Common myeloid progenitor, CD34-positive (primary cell): ENCODE results near the gene SPECC1.
"Not testable (repeated sequence)": the region's sequence is repeated elsewhere in the genome, so short reads cannot be mapped to it uniquely, and the experiment has no call there.

Source experiments
- CTCF ChIA-PET: fragments of 350-600 bp; sonication (Branson Sonifier 250); formaldehyde crosslinking; loops from one replicate; lab custom pipeline; 2021; ENCODE audit warnings: antibody characterized with exemption; lab: Charles Lee
- POLR2A ChIA-PET: fragments of 350-600 bp; sonication (Branson Sonifier 250); formaldehyde crosslinking; loops from one replicate; lab custom pipeline; 2021; ENCODE audit warnings: antibody characterized with exemption; lab: Charles Lee
- DNase-seq, 3 donors: peaks; one replicate each; pipeline versions ENCODE4 v3.0.0 to v3.0.0-alpha.2; 2013
- H3K27ac ChIP-seq, 2 experiments: 1 replicate in 1 of 2; 2 replicates in 1 of 2; pipeline ENCODE4 v1.7.0; 2013; ENCODE audit warnings: inconsistent platforms in 2 of 2, low read length in 2 of 2, mild to moderate bottlenecking in 2 of 2, low read depth in 1 of 2, moderate library complexity in 1 of 2; ENCODE audit not compliant: severe bottlenecking in 2 of 2, insufficient read depth in 1 of 2, poor library complexity in 1 of 2
- H3K27me3 ChIP-seq, 5 experiments: replicated peaks in 2 of 5; 1 replicate in 3 of 5; 2 replicates in 2 of 5; pipeline versions ENCODE4 v1.6.1 to v1.7.0; 2013; ENCODE audit warnings: low read length in 4 of 5, mild to moderate bottlenecking in 2 of 5, moderate library complexity in 2 of 5, inconsistent platforms in 1 of 5; ENCODE audit not compliant: insufficient read depth in 5 of 5, control insufficient read depth in 4 of 5
- H3K36me3 ChIP-seq, 4 experiments: 1 replicate in 2 of 4; 2 replicates in 2 of 4; pipeline versions ENCODE4 v1.6.1 to v1.7.0; 2013; ENCODE audit warnings: low read length in 3 of 4, control low read depth in 1 of 4, mild to moderate bottlenecking in 1 of 4; ENCODE audit not compliant: control insufficient read depth in 4 of 4, insufficient read depth in 4 of 4
- H3K4me1 ChIP-seq, 4 experiments: 1 replicate in 3 of 4; 2 replicates in 1 of 4; pipeline versions ENCODE4 v1.6.1 to v1.7.1; 2013; ENCODE audit warnings: low read length in 3 of 4, mild to moderate bottlenecking in 3 of 4, control low read depth in 1 of 4, inconsistent platforms in 1 of 4, moderate library complexity in 1 of 4; ENCODE audit not compliant: control insufficient read depth in 4 of 4, insufficient read depth in 4 of 4; ENCODE audit errors: control extremely low read depth in 1 of 4
- H3K4me3 ChIP-seq, 7 experiments: 1 replicate in 4 of 7; 2 replicates in 3 of 7; pipeline versions ENCODE4 v1.5.1 to v1.7.0; 2013; ENCODE audit warnings: mild to moderate bottlenecking in 7 of 7, low read length in 6 of 7, moderate library complexity in 6 of 7, inconsistent platforms in 2 of 7, low read depth in 2 of 7, control low read depth in 1 of 7; ENCODE audit not compliant: insufficient read depth in 4 of 7, control insufficient read depth in 1 of 7; ENCODE audit errors: extremely low read depth in 1 of 7
- H3K9me3 ChIP-seq, 5 experiments: 1 replicate in 4 of 5; 2 replicates in 1 of 5; pipeline versions ENCODE4 v1.6.1 to v1.7.1; 2013; ENCODE audit warnings: low read length in 4 of 5, mild to moderate bottlenecking in 2 of 5, inconsistent platforms in 1 of 5, low read depth in 1 of 5, moderate library complexity in 1 of 5; ENCODE audit not compliant: control insufficient read depth in 4 of 5, insufficient read depth in 2 of 5; ENCODE audit errors: control extremely low read depth in 1 of 5
- WGBS: methylation state at CpG from one replicate; pipeline ENCODE4 v1.1.5; 2013; ENCODE audit not compliant: insufficient coverage; 5-methylcytosine and 5-hydroxymethylcytosine counted together

SPECC1 gene

GRCh38 chr17:20100806-20101205, 91.6 kb downstream of the SPECC1 start:
- H3K4me3 ChIP-seq, H3K9me3 ChIP-seq, CTCF ChIA-PET, H3K4me1 ChIP-seq, DNase-seq, H3K27me3 ChIP-seq, H3K27ac ChIP-seq, POLR2A ChIA-PET: not testable (repeated sequence)
- WGBS = 100% methylated on average over 1 of the region's 3 CpGs
- H3K36me3 ChIP-seq = peaks cover 0 to 42% (median 27%) of the 10 kb centered on the region in 4 experiments

DNA sequence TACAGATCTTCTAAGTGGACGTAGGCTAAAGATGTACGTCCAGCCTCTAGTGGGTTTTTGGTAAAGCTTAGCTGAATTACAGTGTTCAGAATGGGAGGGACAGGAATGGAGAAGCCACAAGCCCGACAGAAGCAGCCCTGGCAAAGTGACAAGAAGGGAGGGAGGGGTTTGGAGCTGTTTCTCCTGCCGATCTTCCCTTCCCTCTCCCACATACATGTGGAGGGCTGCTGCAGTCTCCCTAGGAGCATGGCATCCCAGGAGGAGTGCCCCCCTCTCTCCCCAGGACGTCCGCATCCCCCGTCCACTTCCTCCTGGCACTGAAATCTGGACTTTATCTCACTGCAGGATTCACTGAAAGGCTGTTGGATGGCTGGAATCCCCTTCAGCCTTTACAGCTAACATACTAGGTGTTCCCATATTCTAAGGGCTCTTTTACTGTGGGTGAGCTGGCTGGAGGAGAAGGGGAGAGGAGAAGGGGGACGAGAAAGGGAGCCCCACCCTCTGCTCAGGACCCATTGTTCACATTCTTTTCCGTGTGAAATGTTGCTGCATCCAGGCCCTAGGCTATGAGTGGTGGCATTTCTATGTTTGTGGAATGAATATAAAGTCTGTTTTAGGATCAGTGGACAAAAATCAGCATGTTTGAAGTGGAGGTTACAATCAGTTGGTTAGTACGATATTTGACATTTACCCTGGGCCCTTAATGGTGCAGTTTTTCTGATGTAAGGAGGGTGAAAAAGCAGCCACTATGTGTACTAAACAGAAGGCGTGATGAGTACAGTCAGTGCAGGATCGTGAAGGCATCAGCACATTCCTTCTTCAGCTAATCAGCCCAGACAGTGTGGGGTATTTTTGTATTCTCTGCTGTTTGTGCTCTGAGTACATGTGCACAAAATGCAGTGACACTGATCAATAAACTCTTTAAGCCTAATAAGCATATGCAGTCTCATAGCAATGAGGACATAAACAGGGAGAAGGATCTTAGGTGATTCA, 94.6 kb downstream of the SPECC1 start:
- Histone ChIP-seq H3K4me1 (peaks cover 0 to 5% (median 1%) of the 10 kb centered on the region in 4 experiments), H3K27ac (no peak overlapping the region), H3K36me3 (peaks cover 0 to 17% (median 9%) of the 10 kb centered on the region in 4 experiments), H3K4me3 (no peak overlapping the region), H3K9me3 (no peaks in the 10 kb centered on the region), H3K27me3 (no peaks in the 10 kb centered on the region)
- ChIA-PET CTCF (interaction anchor here (0.7 to 1.5 kb wide), 3 partner anchors 29 to 111 kb away, joined by 3 read pairs; no protein-coding TSS in a partner anchor), POLR2A (no interaction called here)
- WGBS = 91% methylated on average over 7 of the region's 12 CpGs
- DNase-seq = no peak

DNA sequence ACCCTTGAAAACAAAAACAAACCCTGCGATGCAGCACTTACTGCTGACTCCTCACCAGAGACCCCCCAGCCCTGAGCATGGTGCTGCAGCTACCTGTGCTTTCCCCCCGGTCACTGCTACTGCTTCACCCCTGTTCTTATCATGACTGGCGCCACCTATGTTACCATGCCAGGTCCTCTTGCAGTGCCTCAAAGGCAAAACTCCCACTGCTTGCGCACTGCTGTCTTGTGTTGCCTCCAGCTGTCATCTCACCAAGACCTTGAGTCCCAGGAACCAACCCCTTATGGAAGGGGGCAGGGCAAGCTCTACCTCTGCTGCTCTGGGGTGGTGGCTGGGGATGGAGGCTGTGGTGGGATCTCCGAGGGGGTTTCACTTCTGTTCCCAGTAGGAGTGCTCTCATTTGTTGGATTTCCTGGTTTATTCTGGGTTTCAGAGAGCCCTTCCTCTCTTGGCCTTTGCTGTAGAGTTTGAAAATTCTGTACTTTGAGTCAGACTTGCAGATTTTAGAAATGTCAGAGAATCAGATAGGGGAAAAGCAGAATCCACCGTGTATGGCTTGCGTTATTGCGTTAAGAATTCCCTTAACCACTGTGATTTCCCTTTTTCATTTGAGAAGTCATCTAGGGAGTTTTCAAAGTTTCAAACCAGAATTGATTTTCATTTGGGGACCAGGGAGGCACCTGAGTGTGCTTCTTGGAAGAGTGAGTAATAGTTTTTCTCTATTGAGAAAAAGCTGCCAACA, 96.6 kb downstream of the SPECC1 start:
- H3K27ac ChIP-seq = no peak overlapping the region
- WGBS = 89% methylated on average over 7 of the region's 8 CpGs
- DNase-seq = no peak
- ChIA-PET POLR2A (interaction anchor here (0.6 to 0.7 kb wide), 2 partner anchors 9 to 116 kb away, joined by 3 read pairs; no protein-coding TSS in a partner anchor), CTCF (no interaction called here)
- H3K27me3 ChIP-seq = no peaks in the 10 kb centered on the region
- no peaks in the 10 kb centered on the region for H3K4me1 ChIP-seq
- peaks cover 0 to 22% (median 15%) of the 10 kb centered on the region in 4 experiments for H3K36me3 ChIP-seq
- no peaks in the 10 kb centered on the region for H3K9me3 ChIP-seq
- no peak overlapping the region for H3K4me3 ChIP-seq

DNA sequence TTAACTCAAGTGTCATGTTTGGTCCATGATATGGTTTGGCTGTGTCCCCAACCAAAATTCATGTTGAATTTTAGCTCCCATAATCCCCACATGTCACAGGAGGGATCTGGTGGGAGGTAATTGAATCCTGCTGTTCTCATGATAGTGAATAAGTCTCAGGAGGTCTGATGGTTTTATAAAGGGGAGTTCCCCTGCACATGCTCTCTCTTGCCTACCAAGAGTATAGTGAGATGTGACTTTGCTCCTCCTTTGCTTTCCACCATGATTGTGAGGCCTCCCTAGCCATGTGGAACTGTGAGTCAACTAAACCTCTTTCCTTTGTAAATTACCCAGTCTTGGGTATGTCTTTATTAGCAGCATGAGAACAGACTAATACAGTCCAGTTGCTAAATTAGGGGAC, 97.3 kb downstream of the SPECC1 start:
- DNase-seq, H3K4me1 ChIP-seq, H3K4me3 ChIP-seq, H3K27ac ChIP-seq, H3K9me3 ChIP-seq, CTCF ChIA-PET, H3K27me3 ChIP-seq: not testable (repeated sequence)
- POLR2A ChIA-PET = interaction anchor here (0.7 kb wide), 1 partner anchor 9 kb away, joined by 3 read pairs; no protein-coding TSS in a partner anchor
- H3K36me3 ChIP-seq = peaks cover 0 to 23% (median 16%) of the 10 kb centered on the region in 4 experiments

DNA sequence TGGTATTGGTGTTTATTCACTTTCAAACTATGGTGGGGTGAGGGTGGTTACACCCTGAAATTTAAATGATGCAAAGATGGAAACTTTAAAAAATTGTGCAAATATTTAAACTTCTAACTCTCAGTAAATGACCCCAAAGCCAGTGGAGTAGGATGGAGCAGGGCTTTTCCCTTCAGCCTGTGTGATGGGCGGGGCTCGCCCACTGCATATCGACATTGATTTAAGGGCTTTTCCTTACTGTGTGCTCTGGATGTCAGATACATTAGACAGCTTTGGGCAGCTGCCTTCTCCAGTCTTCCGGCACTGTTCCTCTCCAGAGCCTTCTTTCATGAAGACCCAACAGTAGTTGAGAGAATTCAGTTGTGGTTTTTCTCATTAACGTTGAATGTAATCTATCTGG, 99.9 kb downstream of the SPECC1 start:
- 97% methylated on average over 4 of the region's 5 CpGs for WGBS
- H3K27ac ChIP-seq = no peak overlapping the region

GRCh38 chr17:20111538-20111937, 102.4 kb downstream of the SPECC1 start:
- Histone ChIP-seq H3K27me3 (no peaks in the 10 kb centered on the region), H3K36me3 (peaks cover 0 to 14% (median 10%) of the 10 kb centered on the region in 4 experiments), H3K27ac (no peak overlapping the region), H3K4me1 (no peaks in the 10 kb centered on the region), H3K9me3 (no peaks in the 10 kb centered on the region), H3K4me3 (no peak overlapping the region)
- ChIA-PET POLR2A (no interaction called here), CTCF (interaction anchor here (1.0 kb wide), 1 partner anchor 119 kb away, joined by 3 read pairs; no protein-coding TSS in a partner anchor)
- no peak for DNase-seq
- 95% methylated on average over 8 of the region's 10 CpGs for WGBS

More for the DNA sequence above, 99.9 kb downstream of the SPECC1 start:
- Histone ChIP-seq H3K4me3 (no peak overlapping the region), H3K9me3 (no peaks in the 10 kb centered on the region), H3K27me3 (no peaks in the 10 kb centered on the region), H3K4me1 (no peaks in the 10 kb centered on the region), H3K36me3 (peaks cover 0 to 14% (median 10%) of the 10 kb centered on the region in 4 experiments)
- POLR2A ChIA-PET = no interaction called here
- DNase-seq = no peak
- CTCF ChIA-PET = interaction anchor here (0.9 kb wide), 1 partner anchor 97 kb away, joined by 3 read pairs; no protein-coding TSS in a partner anchor
